ENCODE measurements around the gene CCDC85B. TPM values are rescaled to one million over a fixed set of nuclear protein-coding genes. Genes with fewer than 3 reads are reported as not detected.

CCDC85B gene
- total RNA-seq, 2 experiments from 2014 or later: 40.0 to 44.4 TPM

DNA sequence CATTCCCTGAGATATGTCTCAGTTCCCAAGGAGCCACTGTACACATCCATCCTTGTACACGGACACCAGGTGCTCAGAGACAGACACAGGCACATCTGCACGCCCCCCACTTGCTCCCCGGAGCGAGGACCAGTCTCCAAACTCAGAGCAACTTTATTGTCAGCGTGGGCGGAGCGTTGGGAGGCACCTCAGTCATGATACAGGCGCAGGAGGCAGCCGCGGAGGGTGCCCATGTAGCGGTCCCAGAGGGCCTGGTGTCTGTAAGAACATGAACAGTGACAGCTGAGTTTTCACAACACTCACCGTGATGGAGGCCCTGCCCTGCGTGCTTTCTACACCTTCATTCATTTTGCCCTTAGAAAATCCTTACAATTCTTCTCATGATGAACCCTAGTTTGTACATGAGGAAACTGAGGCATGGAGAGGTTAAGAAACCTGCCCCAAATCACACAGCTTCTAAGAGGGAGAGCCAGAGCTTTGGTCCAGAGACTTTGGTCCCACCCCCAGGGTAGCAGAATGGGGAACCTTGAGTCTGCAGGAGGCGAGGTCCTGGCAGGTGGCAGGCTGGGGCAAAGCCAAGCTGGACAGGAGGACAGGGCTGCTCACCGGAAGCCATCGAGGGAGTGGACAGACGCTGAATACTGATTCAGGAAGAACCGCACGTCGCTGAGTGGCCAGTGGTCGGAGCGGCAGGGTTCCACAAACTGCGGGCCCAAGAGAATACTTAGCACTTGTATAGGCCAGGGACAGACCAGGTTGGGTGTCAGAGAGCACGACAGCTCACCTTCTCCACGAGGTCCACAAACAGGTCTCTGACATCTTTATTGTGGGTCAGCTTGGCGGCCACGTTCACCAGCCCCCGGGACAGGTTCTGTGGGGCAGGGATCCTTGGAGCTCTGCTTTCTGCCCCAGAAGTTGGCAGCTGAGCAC is 6.4 kb upstream of the CCDC85B start:
- no peak for DNase-seq
- Mint-ChIP-seq H3K9me3 (no peaks in the 10 kb centered on the region), H3K27me3 (no peaks in the 10 kb centered on the region), H3K36me3 (peaks cover 36% of the 10 kb centered on the region), H3K27ac (no peak overlapping the region), H3K4me3 (no peak overlapping the region), H3K4me1 (ENCODE audit: low read depth) (peaks cover 50% of the 10 kb centered on the region)
- ChIA-PET POLR2A (interaction anchor here (0.8 to 2.0 kb wide), 10 partner anchors 10 to 172 kb away, joined by 3 to 11 read pairs (median 3); partner anchors contain the start of genes CFL1, KAT5 and MUS81), CTCF (interaction anchor here (0.6 to 9.5 kb wide), 65 partner anchors 8 to 375 kb away, joined by 3 to 277 read pairs (median 5); partner anchors contain the start of genes AP5B1, BANF1, C11orf68 and CFL1)
- intact Hi-C loops (cut with micrococcal nuclease): loop anchor here (1.0 kb wide), 1 partner anchor 105 kb away; no protein-coding TSS in a partner anchor

DNA sequence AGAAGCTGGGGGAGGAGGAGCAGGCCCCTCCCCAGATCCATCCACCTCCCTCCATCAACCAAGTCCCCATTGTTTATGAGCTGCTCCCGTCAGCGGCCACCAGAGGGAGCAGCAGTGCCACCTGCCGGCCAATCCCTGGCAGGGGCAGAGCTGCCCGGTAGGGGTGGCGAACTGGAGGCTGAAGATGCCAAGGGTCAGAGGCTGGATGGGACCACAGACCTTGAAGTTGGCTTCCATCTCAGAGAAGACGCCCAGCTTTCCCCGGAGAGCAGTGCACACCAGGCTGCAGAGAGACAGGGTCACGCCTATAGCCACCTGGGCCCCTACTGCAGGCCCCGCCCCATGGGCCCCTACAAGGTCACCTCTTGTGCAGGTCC is 5.8 kb upstream of the CCDC85B start:
- POLR2A ChIA-PET: interaction anchor here (0.8 to 2.0 kb wide), 9 partner anchors 10 to 173 kb away, joined by 3 to 11 read pairs (median 3); partner anchors contain the start of genes CFL1, KAT5 and MUS81
- intact Hi-C loops (cut with micrococcal nuclease): loop anchor here (1.0 kb wide), 1 partner anchor 105 kb away; no protein-coding TSS in a partner anchor

DNA sequence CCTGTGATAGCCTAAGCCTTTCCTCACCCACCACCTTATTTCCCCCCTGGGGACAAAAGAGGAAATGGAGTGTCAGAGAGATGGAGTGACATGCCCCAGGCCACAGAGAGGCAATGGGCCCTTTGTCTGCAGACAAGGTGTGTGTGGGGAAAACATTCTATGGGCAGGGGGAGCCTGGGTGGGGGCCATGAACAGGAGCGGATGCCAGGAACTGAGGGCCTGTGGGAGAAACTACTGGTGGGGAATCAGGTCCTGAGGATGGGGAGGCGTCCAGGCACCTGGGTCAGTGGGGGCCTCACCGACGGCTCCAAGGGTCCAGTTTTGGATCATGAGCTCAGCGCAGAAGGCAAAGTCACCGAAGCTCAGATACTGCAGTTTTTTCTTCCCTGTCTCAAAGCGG is 5.2 kb upstream of the CCDC85B start:
- Mint-ChIP-seq H3K27ac (no peak overlapping the region), H3K36me3 (peaks cover 36% of the 10 kb centered on the region)

More for the DNA sequence above, 5.8 kb upstream of the CCDC85B start:
- Mint-ChIP-seq H3K4me1 (ENCODE audit: low read depth) (peaks cover 48% of the 10 kb centered on the region), H3K36me3 (peaks cover 36% of the 10 kb centered on the region), H3K27me3 (no peaks in the 10 kb centered on the region), H3K27ac (no peak overlapping the region), H3K4me3 (no peak overlapping the region), H3K9me3 (no peaks in the 10 kb centered on the region)
- CTCF ChIA-PET: interaction anchor here (0.5 to 9.5 kb wide), 67 partner anchors 7 to 1528 kb away, joined by 3 to 277 read pairs (median 5); partner anchors contain the start of genes AP5B1, BANF1, C11orf68 and CFL1
- peak; percentile 87 for DNase-seq

DNA sequence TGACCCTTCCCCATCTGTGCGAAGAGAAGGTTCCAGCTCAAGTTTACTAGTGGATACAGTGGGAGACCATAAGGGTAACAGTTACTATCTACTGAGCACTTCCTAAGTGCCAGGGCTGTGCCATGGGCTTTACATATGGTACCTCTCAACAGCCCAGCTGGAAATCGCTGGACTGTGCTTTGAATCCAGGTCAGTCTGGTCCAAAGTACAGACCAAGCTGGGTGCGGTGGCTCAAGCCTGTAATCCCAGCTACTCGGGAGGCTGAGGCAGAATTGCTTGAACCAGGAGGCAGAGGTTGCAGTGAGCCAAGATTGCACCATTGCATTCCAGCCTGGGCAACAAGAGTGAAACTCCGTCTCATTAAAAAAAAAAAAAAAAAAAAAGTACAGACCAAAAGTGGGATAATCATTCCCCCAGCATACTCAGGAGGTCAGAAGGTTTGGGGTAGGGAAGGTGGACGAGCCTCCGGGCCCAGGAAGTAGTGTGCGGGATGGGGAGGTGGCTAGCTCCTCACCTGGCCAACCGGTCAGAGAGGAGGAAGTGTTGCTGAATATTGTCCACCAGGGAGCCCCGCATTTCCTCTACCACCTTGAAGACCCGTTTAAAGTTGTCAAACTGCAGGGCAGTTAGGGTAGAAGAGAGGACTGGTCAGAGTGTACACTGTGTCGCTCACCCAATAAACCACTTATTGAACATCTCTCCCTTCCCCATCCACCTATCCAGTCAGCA is 4.5 kb upstream of the CCDC85B start:
- Mint-ChIP-seq H3K4me3 (no peak overlapping the region), H3K27ac (peak overlapping the region; percentile 66), H3K27me3 (no peaks in the 10 kb centered on the region), H3K36me3 (peaks cover 36% of the 10 kb centered on the region), H3K4me1 (ENCODE audit: low read depth) (peaks cover 49% of the 10 kb centered on the region), H3K9me3 (no peaks in the 10 kb centered on the region)
- ChIA-PET POLR2A (interaction anchor here (2.0 kb wide), 2 partner anchors 8 to 27 kb away, joined by 5 to 11 read pairs; partner anchors contain the start of genes CFL1 and MUS81), CTCF (interaction anchor here (0.6 to 9.5 kb wide), 27 partner anchors 9 to 296 kb away, joined by 3 to 277 read pairs (median 12); partner anchors contain the start of genes AP5B1, CFL1, EFEMP2 and FOSL1)
- intact Hi-C loops (cut with micrococcal nuclease): no loop called here
- DNase-seq: no peak

More for the DNA sequence above, 5.2 kb upstream of the CCDC85B start:
- no peak overlapping the region for H3K4me3 Mint-ChIP-seq
- POLR2A ChIA-PET: interaction anchor here (0.8 to 2.0 kb wide), 7 partner anchors 9 to 174 kb away, joined by 3 to 11 read pairs (median 4); partner anchors contain the start of genes CFL1, KAT5 and MUS81
- intact Hi-C loops (cut with micrococcal nuclease): no loop called here
- H3K9me3 Mint-ChIP-seq: no peaks in the 10 kb centered on the region
- no peak for DNase-seq
- CTCF ChIA-PET: interaction anchor here (0.5 to 9.5 kb wide), 62 partner anchors 8 to 1528 kb away, joined by 3 to 277 read pairs (median 5); partner anchors contain the start of genes AP5B1, BANF1, C11orf68 and CFL1
- peaks cover 52% of the 10 kb centered on the region for H3K4me1 Mint-ChIP-seq (ENCODE audit: low read depth)
- H3K27me3 Mint-ChIP-seq: no peaks in the 10 kb centered on the region

DNA sequence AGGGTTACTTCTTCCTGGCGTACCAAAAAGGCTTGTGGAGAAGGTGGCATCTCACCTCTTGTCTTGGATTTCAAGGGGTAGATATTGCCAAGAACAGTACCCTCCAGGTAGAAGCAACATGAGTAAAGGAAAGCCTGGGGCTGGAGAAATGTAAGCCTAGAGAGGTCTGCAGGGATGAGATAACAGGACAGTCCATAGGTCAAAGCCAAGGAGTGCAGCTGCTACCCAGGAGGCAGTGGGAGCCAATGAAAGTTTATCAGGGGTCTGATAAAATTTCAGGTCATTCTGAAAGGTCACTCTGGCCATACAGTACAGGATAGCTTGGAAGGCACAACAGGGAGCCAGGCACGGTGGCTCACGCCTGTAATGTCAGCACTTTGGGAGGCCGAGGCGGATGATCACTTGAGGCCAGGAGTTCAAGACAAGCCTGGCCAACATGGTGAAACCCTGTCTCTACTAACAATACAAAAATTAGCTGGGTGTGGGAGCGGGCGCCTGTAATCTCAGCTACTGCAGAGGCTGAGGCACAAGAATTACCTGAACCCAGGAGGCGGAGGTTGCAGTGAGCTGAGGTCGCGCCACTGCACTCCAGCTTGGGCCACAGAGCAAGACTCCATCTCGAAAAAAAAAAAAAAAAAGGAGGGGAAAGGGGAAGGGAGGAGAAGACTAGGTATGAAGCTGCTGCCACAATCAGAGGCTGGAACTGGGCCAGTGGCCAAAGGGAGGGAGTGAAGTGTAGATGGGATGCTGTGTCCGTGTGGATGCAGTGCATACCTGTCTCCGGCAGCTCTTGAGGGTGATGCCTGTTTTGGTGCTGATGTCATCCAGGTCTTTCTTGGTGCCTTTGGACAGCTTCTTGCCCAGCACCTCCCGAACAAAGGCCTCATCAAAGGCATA is 3.4 kb upstream of the CCDC85B start:
- CTCF ChIA-PET: interaction anchor here (0.6 to 9.5 kb wide), 17 partner anchors 11 to 224 kb away, joined by 3 to 277 read pairs (median 16); partner anchors contain the start of genes AP5B1, CFL1, EFEMP2 and FOSL1
- H3K36me3 Mint-ChIP-seq: peaks cover 36% of the 10 kb centered on the region

DNA sequence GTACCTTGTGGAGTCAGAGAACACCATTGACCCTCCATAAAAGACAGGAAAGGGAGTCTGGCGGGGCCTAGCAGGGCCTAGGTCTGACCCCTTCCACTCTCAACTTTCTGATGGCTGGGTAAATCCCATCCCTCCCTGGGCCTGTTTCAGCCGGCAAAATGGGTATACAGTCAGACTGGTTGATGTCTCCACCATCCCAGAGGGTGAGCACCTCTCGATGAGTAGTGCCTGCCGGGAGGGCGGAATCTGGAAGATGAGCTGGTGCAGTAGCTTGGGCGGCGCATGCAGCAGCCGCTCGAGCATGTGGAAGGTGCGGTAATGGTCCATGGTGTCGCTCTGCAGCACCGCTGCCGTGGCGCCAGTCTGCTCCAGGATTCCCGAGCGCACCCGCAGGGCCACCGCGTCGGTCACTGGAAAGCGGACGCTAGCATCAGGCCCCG is 2.7 kb upstream of the CCDC85B start:
- peaks cover 38% of the 10 kb centered on the region for H3K36me3 Mint-ChIP-seq
- ChIA-PET POLR2A (interaction anchor here (0.6 to 7.5 kb wide), 9 partner anchors 8 to 243 kb away, joined by 3 to 98 read pairs (median 4); partner anchors contain the start of genes CFL1, CTSW, FOSL1 and KAT5), CTCF (interaction anchor here (0.6 to 9.5 kb wide), 24 partner anchors 8 to 225 kb away, joined by 3 to 277 read pairs (median 5); partner anchors contain the start of genes AP5B1, BANF1, CFL1 and CTSW)
- intact Hi-C loops (cut with micrococcal nuclease): loop anchor here (1.0 to 2.0 kb wide), 4 partner anchors 15 to 73 kb away; partner anchors contain the start of genes CFL1, EFEMP2 and SART1
- peak overlapping the region; percentile 89 for H3K27ac Mint-ChIP-seq
- peak overlapping the region; percentile 99 for H3K4me3 Mint-ChIP-seq
- H3K9me3 Mint-ChIP-seq: no peaks in the 10 kb centered on the region
- peaks cover 53% of the 10 kb centered on the region for H3K4me1 Mint-ChIP-seq (ENCODE audit: low read depth)
- no peaks in the 10 kb centered on the region for H3K27me3 Mint-ChIP-seq
- DNase-seq: peak; percentile 54

More for the DNA sequence above, 3.4 kb upstream of the CCDC85B start:
- Mint-ChIP-seq H3K4me3 (peak overlapping the region; percentile 99), H3K27me3 (no peaks in the 10 kb centered on the region), H3K9me3 (no peaks in the 10 kb centered on the region), H3K27ac (peak overlapping the region; percentile 89), H3K4me1 (ENCODE audit: low read depth) (peaks cover 46% of the 10 kb centered on the region)
- intact Hi-C loops (cut with micrococcal nuclease): no loop called here
- POLR2A ChIA-PET: interaction anchor here (0.6 to 7.5 kb wide), 4 partner anchors 10 to 242 kb away, joined by 3 to 95 read pairs (median 16); partner anchors contain the start of genes CFL1 and MUS81
- DNase-seq: no peak

DNA sequence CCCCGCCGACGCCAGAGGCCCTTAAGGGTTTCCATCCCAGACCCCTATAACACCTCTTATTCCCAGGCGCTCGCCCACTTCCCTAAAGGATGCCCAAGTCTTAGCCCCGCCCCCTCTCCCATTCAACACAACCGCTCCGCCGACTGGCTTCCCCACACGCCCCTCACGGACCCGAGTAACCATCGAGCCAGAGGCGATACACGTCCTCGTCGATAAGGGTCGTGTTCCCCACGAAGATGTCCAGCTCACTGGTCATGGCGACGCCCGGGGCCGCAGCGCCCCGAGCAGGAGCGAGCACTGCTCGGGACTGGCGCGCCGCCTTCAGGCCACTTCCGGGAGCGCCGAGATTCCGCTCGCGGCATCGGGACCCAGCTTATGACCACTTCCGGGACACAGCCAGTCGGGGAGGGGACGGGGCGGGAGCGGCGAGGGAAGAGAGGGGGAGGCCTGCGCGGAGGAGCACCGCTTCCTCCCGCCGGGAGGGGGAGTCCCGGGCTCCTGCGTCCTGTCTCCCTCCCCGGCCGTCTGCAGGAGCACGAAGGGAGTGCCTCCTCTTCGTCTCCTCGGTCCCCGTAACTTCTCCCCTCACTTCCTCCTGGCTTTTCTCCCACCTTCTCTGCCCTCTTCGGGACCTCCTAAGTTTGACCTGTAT is 2.2 kb upstream of the CCDC85B start, which contains the start of gene FIBP:
FIBP (minus strand) TSS at position 309 of the 652 bp plus-strand sequence; CDS start at position 256, 53 bp downstream.
- peak within 1 kb of the TSS; percentile 99 for H3K4me3 Mint-ChIP-seq
- H3K27me3 Mint-ChIP-seq: no peaks in the 10 kb centered on the region
- ChIA-PET CTCF (interaction anchor here (0.7 to 9.5 kb wide), 31 partner anchors 8 to 275 kb away, joined by 3 to 277 read pairs (median 4); partner anchors contain the start of genes AP5B1, BANF1, CFL1 and CST6), POLR2A (interaction anchor here (0.9 to 7.5 kb wide), 13 partner anchors 9 to 176 kb away, joined by 3 to 98 read pairs (median 4); partner anchors contain the start of genes CFL1, CTSW, FOSL1 and KAT5)
- peaks cover 57% of the 10 kb centered on the region for H3K4me1 Mint-ChIP-seq (ENCODE audit: low read depth)
- H3K27ac Mint-ChIP-seq: peak within 1 kb of the TSS; percentile 89
- intact Hi-C loops (cut with micrococcal nuclease): loop anchor here (1.0 to 2.0 kb wide), 4 partner anchors 15 to 73 kb away; partner anchors contain the start of genes CFL1, EFEMP2 and SART1
- peaks cover 39% of the 10 kb centered on the region for H3K36me3 Mint-ChIP-seq
- no peaks in the 10 kb centered on the region for H3K9me3 Mint-ChIP-seq
- peak; percentile 98 for DNase-seq

DNA sequence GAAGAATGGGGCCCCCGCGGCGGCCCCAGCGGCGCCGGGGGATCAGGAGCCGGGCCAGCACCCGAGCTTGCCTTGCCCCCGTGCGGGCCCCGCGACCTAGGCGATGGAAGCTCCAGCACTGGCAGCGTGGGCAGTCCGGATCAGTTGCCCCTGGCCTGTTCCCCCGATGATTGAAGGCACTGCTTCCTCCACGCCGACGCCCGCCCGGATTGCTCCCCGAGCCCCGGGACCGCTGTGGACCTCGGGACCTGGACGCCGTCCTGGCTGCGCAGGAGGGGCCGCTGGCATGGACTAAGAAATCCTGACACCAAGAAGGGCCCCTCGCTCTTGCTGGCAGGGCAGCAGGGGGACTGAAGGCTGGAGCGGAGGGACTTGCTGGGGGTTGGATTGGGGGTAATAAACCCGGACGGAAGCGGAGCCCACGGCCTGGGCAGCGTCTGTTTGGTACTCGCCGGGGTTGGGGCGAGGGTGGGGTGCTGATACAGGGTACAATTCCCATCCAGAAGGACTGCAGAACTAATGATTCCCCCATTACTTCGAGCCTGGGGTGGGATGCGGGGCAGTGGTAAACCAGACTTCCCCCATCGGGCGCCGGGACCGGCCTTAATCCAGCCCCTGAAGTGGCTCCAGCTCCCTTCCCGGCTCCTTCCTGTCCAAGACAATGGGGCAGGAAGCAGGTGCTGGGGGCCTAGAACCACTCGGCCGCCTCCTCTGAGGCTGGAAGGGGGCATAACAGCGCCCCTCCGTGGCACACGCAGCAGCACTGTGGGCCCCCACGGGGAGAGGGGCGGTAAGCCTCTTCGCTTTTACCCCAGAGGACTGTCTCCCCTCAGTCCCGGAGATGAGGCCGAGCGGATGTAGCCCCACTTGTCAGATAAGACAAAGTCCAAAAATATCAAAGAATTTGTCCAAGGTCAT is 1.0 kb downstream of the CCDC85B start:
- Mint-ChIP-seq H3K4me3 (peak overlapping the region; percentile 65), H3K36me3 (peaks cover 29% of the 10 kb centered on the region), H3K27me3 (no peaks in the 10 kb centered on the region), H3K27ac (peak overlapping the region; percentile 87), H3K4me1 (ENCODE audit: low read depth) (peaks cover 63% of the 10 kb centered on the region), H3K9me3 (no peaks in the 10 kb centered on the region)
- ChIA-PET POLR2A (interaction anchor here (0.7 to 7.5 kb wide), 11 partner anchors 9 to 467 kb away, joined by 3 to 98 read pairs (median 6); partner anchors contain the start of genes BANF1, C11orf68, CFL1 and EIF1AD), CTCF (interaction anchor here (0.8 to 9.5 kb wide), 20 partner anchors 7 to 331 kb away, joined by 3 to 277 read pairs (median 5); partner anchors contain the start of genes BANF1, C11orf68, CFL1 and EFEMP2)
- DNase-seq: peak; percentile 53
- intact Hi-C loops (cut with micrococcal nuclease): no loop called here

All from activated CD4-positive, alpha-beta memory T cell treated with anti-CD3 and anti-CD28 coated beads for 36 hours (primary cell).